Calu3 (cell line): ENCODE data around the gene CACNA1H. TPM values are rescaled to one million over a fixed set of nuclear protein-coding genes. Genes with fewer than 3 reads are reported as not detected.

Experiments
- BruUV-seq: library from RNA; stranded (reverse); fragments of 400-500 nt; replicated peaks from 2 replicates; lab custom pipeline; 2021; lab: Mats Ljungman, UMichigan
- CTCF ChIA-PET: fragments of 300-600 bp; sonication (Branson Sonifier 250); formaldehyde crosslinking; loops from one replicate; lab custom pipeline; 2022; ENCODE audit warnings: antibody characterized with exemption; lab: Charles Lee
- DNase-seq: peaks from one replicate; pipeline ENCODE4 v3.0.0; 2022
- H3K27ac Mint-ChIP-seq: one replicate; pipeline ENCODE4 v1.8.0; 2022; ENCODE audit warnings: mixed read lengths; ENCODE audit not compliant: unreplicated experiment
- H3K27me3 Mint-ChIP-seq: one replicate; pipeline ENCODE4 v1.8.0; 2022; ENCODE audit warnings: mixed read lengths; ENCODE audit not compliant: unreplicated experiment
- H3K36me3 Mint-ChIP-seq: one replicate; pipeline ENCODE4 v1.8.0; 2022; ENCODE audit warnings: mild to moderate bottlenecking, moderate library complexity, mixed read lengths; ENCODE audit not compliant: insufficient read depth, unreplicated experiment
- H3K4me1 Mint-ChIP-seq: one replicate; pipeline ENCODE4 v1.8.0; 2022; ENCODE audit warnings: mild to moderate bottlenecking, low read depth, mixed read lengths; ENCODE audit not compliant: unreplicated experiment
- H3K4me3 Mint-ChIP-seq: one replicate; pipeline ENCODE4 v1.8.0; 2022; ENCODE audit warnings: mild to moderate bottlenecking, low read depth, moderate library complexity, mixed read lengths; ENCODE audit not compliant: unreplicated experiment
- H3K9me3 Mint-ChIP-seq: one replicate; pipeline ENCODE4 v1.8.0; 2022; ENCODE audit warnings: low read depth, mixed read lengths; ENCODE audit not compliant: unreplicated experiment
- CTCF ChIP-seq: fragments of 200-600 bp; IDR thresholded peaks from one replicate; pipeline ENCODE4 v1.8.0; 2022; ENCODE audit warnings: antibody characterized with exemption; ENCODE audit not compliant: unreplicated experiment
- intact Hi-C: fragments of 100-400 bp; cut with micrococcal nuclease; formaldehyde crosslinking; loops from one replicate; pipeline ENCODE4 v1.10.0; 2022; ENCODE audit not compliant: unreplicated experiment
- total RNA-seq: library from RNA; stranded (reverse); gene quantifications from 2 replicates; pipeline ENCODE4 v1.2.3, GENCODE V29; 2022

The CACNA1H gene
- total RNA-seq, 1 experiment from 2014 or later, result not detected

- no TSS peak for BruUV-seq
- no peaks in the 10 kb centered on the region for H3K36me3 Mint-ChIP-seq
- no peak overlapping the region for H3K27ac Mint-ChIP-seq
- no peaks in the 10 kb centered on the region for H3K9me3 Mint-ChIP-seq
- H3K4me3 Mint-ChIP-seq, result no peak overlapping the region
- peaks cover 75% of the 10 kb centered on the region for H3K27me3 Mint-ChIP-seq
- DNase-seq, result no peak
- CTCF ChIA-PET, result interaction anchor here (1.3 kb wide), 1 partner anchor 49 kb away, joined by 4 read pairs; no protein-coding TSS in a partner anchor
- peaks cover 28% of the 10 kb centered on the region for H3K4me1 Mint-ChIP-seq
- no peak for TF ChIP-seq CTCF
- intact Hi-C loops, result no loop called here
Measured at GRCh38 chr16:1133271-1133670, 19.6 kb upstream of the CACNA1H start.

DNA sequence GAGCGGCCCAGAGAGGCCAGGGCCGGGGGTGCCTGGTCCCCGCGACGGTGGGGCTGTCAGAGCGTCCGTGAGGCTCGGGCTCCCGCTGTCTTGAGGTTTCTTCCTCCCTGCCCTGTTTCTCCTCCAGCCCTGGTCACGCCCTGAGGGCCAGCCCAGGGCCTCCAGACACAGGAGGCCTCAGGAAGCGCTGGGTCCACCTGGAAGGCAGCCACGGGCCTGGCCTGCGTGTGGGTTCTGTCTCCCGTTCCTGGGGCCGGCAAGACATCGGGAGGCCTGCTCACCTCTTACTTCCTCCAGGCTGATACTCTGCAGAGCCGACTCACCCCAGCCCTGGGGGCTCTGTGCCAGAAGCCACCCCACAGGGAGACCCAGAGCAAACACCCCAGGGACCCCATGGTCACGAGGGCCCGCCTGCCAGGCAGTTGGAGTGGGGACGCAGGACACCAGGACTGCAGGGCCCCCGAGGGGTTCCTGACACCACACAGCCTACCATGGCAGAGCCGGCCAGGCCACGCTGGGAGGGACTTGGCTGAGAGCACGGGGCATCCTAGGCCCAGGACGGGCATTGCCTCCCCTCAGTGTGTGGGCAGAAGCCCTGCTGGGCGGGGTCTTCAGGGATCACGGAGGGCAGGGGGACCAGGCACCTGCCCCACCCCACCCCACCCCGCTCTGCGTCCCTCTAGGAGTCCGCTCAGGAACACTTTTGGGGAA lies 18.9 kb upstream of the CACNA1H start:
- CTCF ChIA-PET, result interaction anchor here (1.5 kb wide), 1 partner anchor 41 kb away, joined by 3 read pairs; no protein-coding TSS in a partner anchor

GRCh38 chr16:1134776-1135458 lies 18.0 kb upstream of the CACNA1H start:
- no TSS peak for BruUV-seq
- H3K36me3 Mint-ChIP-seq, result no peaks in the 10 kb centered on the region
- no peak overlapping the region for H3K4me3 Mint-ChIP-seq
- CTCF ChIA-PET, result interaction anchor here (1.5 kb wide), 1 partner anchor 40 kb away, joined by 3 read pairs; no protein-coding TSS in a partner anchor
- no peak for TF ChIP-seq CTCF
- intact Hi-C loops, result no loop called here
- peaks cover 28% of the 10 kb centered on the region for H3K4me1 Mint-ChIP-seq
- H3K27ac Mint-ChIP-seq, result no peak overlapping the region
- no peaks in the 10 kb centered on the region for H3K9me3 Mint-ChIP-seq
- H3K27me3 Mint-ChIP-seq, result peaks cover 86% of the 10 kb centered on the region
- no peak for DNase-seq

More for the DNA sequence above, 18.9 kb upstream of the CACNA1H start:
- intact Hi-C loops, result no loop called here
- no TSS peak for BruUV-seq
- Mint-ChIP-seq H3K27me3 (peaks cover 76% of the 10 kb centered on the region), H3K27ac (no peak overlapping the region), H3K4me1 (peaks cover 28% of the 10 kb centered on the region), H3K36me3 (no peaks in the 10 kb centered on the region), H3K4me3 (no peak overlapping the region), H3K9me3 (no peaks in the 10 kb centered on the region)
- no peak for DNase-seq
- TF ChIP-seq CTCF, result no peak

GRCh38 chr16:1135459-1135825 lies 17.5 kb upstream of the CACNA1H start:
- Mint-ChIP-seq H3K27me3 (peaks cover 91% of the 10 kb centered on the region), H3K9me3 (no peaks in the 10 kb centered on the region), H3K27ac (no peak overlapping the region), H3K36me3 (no peaks in the 10 kb centered on the region), H3K4me1 (peaks cover 28% of the 10 kb centered on the region), H3K4me3 (no peak overlapping the region)
- DNase-seq, result no peak
- intact Hi-C loops, result no loop called here
- CTCF ChIA-PET, result interaction anchor here (1.5 kb wide), 1 partner anchor 39 kb away, joined by 3 read pairs; no protein-coding TSS in a partner anchor
- no TSS peak for BruUV-seq
- TF ChIP-seq CTCF, result no peak
